HL-60 (cell line): ENCODE measurements around the gene LCK.

Source experiments
- CTCF ChIP-seq: IDR thresholded peaks from one replicate; pipeline ENCODE4 v1.5.1; 2011; ENCODE audit warnings: low read length, control low read depth, inconsistent platforms; ENCODE audit not compliant: insufficient read depth
- GABPA ChIP-seq: IDR thresholded peaks from 2 replicates; pipeline ENCODE4 v1.6.1; 2012; ENCODE audit warnings: low read depth

DNA sequence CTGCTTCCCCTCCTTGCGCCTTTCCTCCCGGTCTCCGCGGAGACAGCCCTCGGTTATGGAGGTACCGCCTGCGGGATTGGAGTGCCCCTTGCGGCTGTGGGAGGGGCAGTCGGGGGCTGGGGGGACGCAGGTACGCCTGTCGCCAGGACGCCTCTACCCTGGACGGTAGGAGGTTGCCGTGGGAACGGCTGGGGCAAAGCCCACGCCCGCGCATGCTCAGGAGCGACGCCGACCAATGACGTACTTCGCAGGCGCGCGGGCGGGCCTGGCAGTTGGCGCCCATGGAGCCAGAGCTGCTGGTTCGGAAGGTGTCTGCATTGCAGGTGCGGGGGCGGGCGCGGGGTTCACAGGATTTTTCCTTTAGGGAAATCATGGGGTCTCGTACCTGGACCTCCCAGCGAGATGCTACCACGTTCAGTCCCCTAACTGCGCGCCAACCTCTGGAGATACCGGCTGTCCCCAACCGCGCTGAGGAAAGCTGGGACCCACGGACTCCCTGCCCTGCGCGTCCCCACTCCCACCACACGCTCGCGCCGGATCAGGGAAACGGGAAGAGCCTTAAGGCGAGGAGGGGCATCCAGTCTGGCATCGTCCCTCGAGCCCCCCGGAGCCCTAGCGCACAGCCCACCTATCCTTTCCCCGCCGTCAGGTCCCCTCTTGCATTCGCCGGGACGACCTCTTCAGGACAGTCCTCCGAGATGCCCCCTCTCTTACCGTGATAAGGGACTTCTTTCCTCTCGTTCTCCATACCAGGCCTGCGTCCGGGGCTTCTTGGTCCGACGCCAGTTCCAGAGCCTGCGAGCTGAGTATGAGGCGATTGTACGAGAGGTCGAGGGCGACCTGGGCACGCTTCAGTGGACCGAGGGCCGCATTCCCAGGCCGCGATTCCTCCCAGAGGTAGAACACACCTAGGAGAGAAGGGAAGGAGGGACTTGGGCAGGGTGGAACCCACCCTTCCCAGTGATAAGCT, 45.4 kb upstream of the LCK start, which contains the start of gene IQCC:
- TF ChIP-seq CTCF (no peak), GABPA (no peak)
